Osteoblast (primary cell): ENCODE measurements around the gene CCDC142. TPM values are rescaled to one million over a fixed set of nuclear protein-coding genes. Genes with fewer than 3 reads are reported as not detected.
"Not testable (repeated sequence)": the region's sequence is repeated elsewhere in the genome, so short reads cannot be mapped to it uniquely, and the experiment has no call there.

Experiments
- DNase-seq: peaks from one replicate; pipeline ENCODE4 v3.0.0; 2011; ENCODE audit warnings: low spot score, mixed read lengths; ENCODE audit not compliant: insufficient read length; ENCODE audit errors: missing footprints
- H2AFZ ChIP-seq: 2 replicates; pipeline ENCODE4 v1.6.0; 2011; ENCODE audit warnings: mild to moderate bottlenecking, low read length
- H3K27ac ChIP-seq: 2 replicates; pipeline ENCODE4 v1.5.1; 2011; ENCODE audit warnings: mild to moderate bottlenecking, low read depth, low read length, moderate library complexity
- H3K27me3 ChIP-seq: 2 replicates; pipeline ENCODE4 v1.6.0; 2012; ENCODE audit warnings: mild to moderate bottlenecking, control low read depth, inconsistent platforms, low read length, moderate library complexity; ENCODE audit not compliant: insufficient read depth
- H3K36me3 ChIP-seq: 2 replicates; pipeline ENCODE4 v1.5.1; 2011; ENCODE audit warnings: mild to moderate bottlenecking, low read length, control low read depth, moderate library complexity; ENCODE audit not compliant: insufficient read depth
- H3K4me1 ChIP-seq: 2 replicates; pipeline ENCODE4 v1.5.1; 2011; ENCODE audit warnings: mild to moderate bottlenecking, low read length, control low read depth, moderate library complexity; ENCODE audit not compliant: insufficient read depth
- H3K4me2 ChIP-seq: 2 replicates; pipeline ENCODE4 v1.6.0; 2011; ENCODE audit warnings: mild to moderate bottlenecking, low read length; ENCODE audit not compliant: insufficient read depth
- H3K4me3 ChIP-seq: fragments of 200-600 bp; sonication (generic); 3 replicates; pipeline ENCODE4 v1.5.1; 2012; ENCODE audit warnings: mild to moderate bottlenecking, low read length, inconsistent platforms; ENCODE audit not compliant: insufficient read depth
- H3K79me2 ChIP-seq: 2 replicates; pipeline ENCODE4 v1.6.0; 2012; ENCODE audit warnings: mild to moderate bottlenecking, low read length, control low read depth, inconsistent platforms; ENCODE audit not compliant: insufficient read depth
- H3K9me3 ChIP-seq: 2 replicates; pipeline ENCODE4 v1.5.1; 2011; ENCODE audit warnings: low read depth, low read length, control low read depth
- H4K20me1 ChIP-seq: 2 replicates; pipeline ENCODE4 v1.6.0; 2012; ENCODE audit warnings: mild to moderate bottlenecking, low read length, control low read depth; ENCODE audit not compliant: insufficient read depth
- CTCF ChIP-seq: IDR thresholded peaks from 2 replicates; pipeline ENCODE4 v1.5.1; 2011; ENCODE audit warnings: mild to moderate bottlenecking, low read depth, low read length, moderate library complexity; ENCODE audit errors: extremely low read depth
- total RNA-seq: library from RNA; depleted of rRNA; stranded (reverse); fragments of >200 nt; gene quantifications from 2 replicates; pipeline ENCODE4 v1.2.3, GENCODE V29; 2012

CCDC142 gene
- total RNA-seq, 1 donor = 32.6 TPM

- Histone ChIP-seq H3K9me3 (no peaks in the 10 kb centered on the region), H3K36me3 (peaks cover 27% of the 10 kb centered on the region), H3K79me2 (peaks cover 35% of the 10 kb centered on the region), H3K27me3 (no peaks in the 10 kb centered on the region), H3K4me3 (peak overlapping the region; percentile 94), H3K27ac (peak overlapping the region; percentile 82), H3K4me2 (peak overlapping the region; percentile 98), H2AFZ (peak overlapping the region; percentile 59), H3K4me1 (peaks cover 15% of the 10 kb centered on the region), H4K20me1 (peaks cover 5% of the 10 kb centered on the region)
- TF ChIP-seq CTCF = no peak
- DNase-seq = peak; percentile 70
Measured at GRCh38 chr2:74464406-74464805, 18.4 kb downstream of the CCDC142 start.

GRCh38 chr2:74462786-74463105 is 20.1 kb downstream of the CCDC142 start:
- no peak for DNase-seq
- Histone ChIP-seq H2AFZ (no peak overlapping the region), H3K9me3 (no peaks in the 10 kb centered on the region), H3K4me3 (no peak overlapping the region), H3K27me3 (no peaks in the 10 kb centered on the region), H3K36me3 (peaks cover 27% of the 10 kb centered on the region), H3K4me1 (peaks cover 17% of the 10 kb centered on the region), H3K4me2 (no peak overlapping the region), H3K27ac (no peak overlapping the region), H3K79me2 (peaks cover 43% of the 10 kb centered on the region), H4K20me1 (peaks cover 5% of the 10 kb centered on the region)
- no peak for TF ChIP-seq CTCF

GRCh38 chr2:74462054-74462785 is 20.6 kb downstream of the CCDC142 start:
- Histone ChIP-seq H3K4me1 (peaks cover 17% of the 10 kb centered on the region), H3K36me3 (peaks cover 27% of the 10 kb centered on the region), H4K20me1 (peaks cover 5% of the 10 kb centered on the region), H3K4me2 (no peak overlapping the region), H3K27ac (no peak overlapping the region), H3K79me2 (peaks cover 43% of the 10 kb centered on the region), H3K4me3 (no peak overlapping the region), H3K9me3 (no peaks in the 10 kb centered on the region), H3K27me3 (no peaks in the 10 kb centered on the region), H2AFZ (no peak overlapping the region)
- no peak for TF ChIP-seq CTCF
- DNase-seq = no peak

- Histone ChIP-seq H2AFZ (no peak overlapping the region), H3K27me3 (no peaks in the 10 kb centered on the region), H3K4me2 (no peak overlapping the region), H3K36me3 (peaks cover 27% of the 10 kb centered on the region), H3K79me2 (peaks cover 46% of the 10 kb centered on the region), H3K4me3 (no peak overlapping the region), H3K4me1 (peaks cover 24% of the 10 kb centered on the region), H4K20me1 (peaks cover 5% of the 10 kb centered on the region), H3K27ac (no peak overlapping the region), H3K9me3 (no peaks in the 10 kb centered on the region)
- peak; percentile 16 for TF ChIP-seq CTCF
- peak; percentile 47 for DNase-seq
Measured at GRCh38 chr2:74461187-74462053, 21.4 kb downstream of the CCDC142 start.

GRCh38 chr2:74460187-74460586 is 22.6 kb downstream of the CCDC142 start:
- H3K4me1 ChIP-seq = peaks cover 35% of the 10 kb centered on the region
- not testable (repeated sequence) for H3K27ac ChIP-seq, H3K9me3 ChIP-seq, H3K4me2 ChIP-seq, H4K20me1 ChIP-seq, H3K4me3 ChIP-seq, H3K27me3 ChIP-seq, H2AFZ ChIP-seq, DNase-seq
- peaks cover 27% of the 10 kb centered on the region for H3K36me3 ChIP-seq
- peaks cover 49% of the 10 kb centered on the region for H3K79me2 ChIP-seq
